Ectodermal cell (in vitro differentiated cells): ENCODE results near the gene RTL5.

Experiments used
- H3K27ac ChIP-seq: 2 replicates; pipeline ENCODE4 v1.7.0; 2013; ENCODE audit warnings: mild to moderate bottlenecking, low read depth, low read length; ENCODE audit not compliant: insufficient read depth, poor library complexity, severe bottlenecking
- H3K27me3 ChIP-seq: 2 replicates; pipeline ENCODE4 v1.7.0; 2013; ENCODE audit warnings: mild to moderate bottlenecking, low read length; ENCODE audit not compliant: insufficient read depth, control insufficient read depth, poor library complexity, severe bottlenecking
- H3K36me3 ChIP-seq: one replicate; pipeline ENCODE4 v1.7.0; 2013; ENCODE audit warnings: low read length; ENCODE audit not compliant: control insufficient read depth, insufficient read depth
- H3K4me1 ChIP-seq: one replicate; pipeline ENCODE4 v1.7.0; 2013; ENCODE audit warnings: low read length; ENCODE audit not compliant: control insufficient read depth, insufficient read depth
- H3K4me3 ChIP-seq: 2 replicates; pipeline ENCODE4 v1.7.0; 2013; ENCODE audit warnings: low read depth, low read length, control low read depth; ENCODE audit not compliant: insufficient read depth
- H3K9me3 ChIP-seq: 2 replicates; pipeline ENCODE4 v1.7.0; 2013; ENCODE audit warnings: mild to moderate bottlenecking, low read length, moderate library complexity; ENCODE audit not compliant: control insufficient read depth
- WGBS, 2 experiments: methylation state at CpG; one replicate each; pipeline ENCODE4 v1.1.7; 2013; ENCODE audit warnings: missing lambda C conversion rate in 2 of 2; 5-methylcytosine and 5-hydroxymethylcytosine counted together

Gene RTL5

DNA sequence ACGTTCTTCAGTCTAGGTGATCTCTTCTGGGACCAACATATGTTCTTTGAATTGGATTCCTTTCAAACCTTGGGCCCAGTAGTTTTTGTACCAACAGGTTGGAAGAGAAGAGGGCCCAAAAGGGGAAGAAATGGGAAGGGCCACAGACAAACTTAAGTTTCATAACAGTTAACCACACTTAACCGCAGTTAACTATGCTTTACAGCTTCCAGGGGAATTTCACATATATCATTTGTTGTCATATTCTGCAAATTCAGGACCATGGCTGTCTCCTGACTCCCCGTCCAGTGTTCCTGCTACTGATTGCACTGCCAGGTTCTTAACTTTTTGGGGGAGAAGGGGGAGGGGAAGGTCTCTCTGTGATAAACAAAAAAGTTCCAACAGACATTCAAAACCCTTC is 34.6 kb downstream of the RTL5 start:
- 94 to 100% methylated on average over 2 of the region's 3 CpGs for WGBS, 2 experiments
- no peaks in the 10 kb centered on the region for H3K27me3 ChIP-seq

DNA sequence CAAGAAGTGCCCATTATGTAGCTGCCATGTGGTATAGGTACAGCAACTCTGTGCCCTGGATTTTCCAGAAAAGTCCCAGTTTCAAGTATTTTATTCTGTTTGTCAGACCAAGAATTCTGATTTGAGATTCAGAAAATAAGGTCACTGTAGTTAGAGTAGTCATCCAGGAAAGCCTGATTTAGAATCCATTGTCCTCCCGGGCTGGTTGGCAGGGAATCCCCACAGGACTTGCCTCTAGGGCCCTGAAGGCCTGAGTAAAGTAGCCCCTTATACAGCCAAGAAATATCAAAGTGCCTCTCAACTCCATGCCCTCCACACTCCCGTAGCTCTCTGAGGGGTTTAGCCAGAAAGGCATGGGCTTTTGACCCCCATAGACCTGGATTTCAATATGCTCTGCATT is 36.3 kb downstream of the RTL5 start:
- Histone ChIP-seq H3K27me3 (no peaks in the 10 kb centered on the region), H3K36me3 (no peaks in the 10 kb centered on the region), H3K27ac (no peak overlapping the region), H3K9me3 (no peaks in the 10 kb centered on the region), H3K4me1 (no peaks in the 10 kb centered on the region), H3K4me3 (no peak overlapping the region)
- 68 to 72% methylated on average over 2 of the region's 2 CpGs for WGBS, 2 experiments

More for the DNA sequence above, 34.6 kb downstream of the RTL5 start:
- no peaks in the 10 kb centered on the region for H3K9me3 ChIP-seq
- H3K4me1 ChIP-seq: peaks cover 10% of the 10 kb centered on the region
- H3K36me3 ChIP-seq: no peaks in the 10 kb centered on the region
- no peak overlapping the region for H3K4me3 ChIP-seq
- H3K27ac ChIP-seq: no peak overlapping the region

DNA sequence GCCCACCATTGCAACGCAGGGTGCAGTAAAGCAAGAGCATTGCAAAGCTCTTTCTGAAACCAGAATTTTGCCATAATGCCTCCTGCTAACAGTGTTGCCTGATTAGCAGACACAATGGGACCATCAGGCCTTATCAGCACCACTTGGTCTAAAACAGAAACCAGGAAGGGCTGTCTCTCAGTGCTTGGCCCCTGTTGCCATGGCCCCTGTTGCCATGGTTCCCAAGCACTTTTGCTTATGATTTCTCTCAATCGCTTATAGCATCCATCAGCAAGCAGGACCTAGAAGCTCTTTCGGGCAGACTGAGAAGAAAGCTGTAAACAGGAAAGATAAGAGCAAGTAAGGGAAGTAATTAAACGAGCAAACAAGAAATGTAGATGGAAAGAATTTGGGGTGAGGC is 36.8 kb downstream of the RTL5 start:
- Histone ChIP-seq H3K27ac (no peak overlapping the region), H3K9me3 (no peaks in the 10 kb centered on the region), H3K4me1 (no peaks in the 10 kb centered on the region), H3K4me3 (no peak overlapping the region), H3K36me3 (no peaks in the 10 kb centered on the region), H3K27me3 (no peaks in the 10 kb centered on the region)
- 89% methylated on average over 4 of the region's 4 CpGs for WGBS, 2 experiments

DNA sequence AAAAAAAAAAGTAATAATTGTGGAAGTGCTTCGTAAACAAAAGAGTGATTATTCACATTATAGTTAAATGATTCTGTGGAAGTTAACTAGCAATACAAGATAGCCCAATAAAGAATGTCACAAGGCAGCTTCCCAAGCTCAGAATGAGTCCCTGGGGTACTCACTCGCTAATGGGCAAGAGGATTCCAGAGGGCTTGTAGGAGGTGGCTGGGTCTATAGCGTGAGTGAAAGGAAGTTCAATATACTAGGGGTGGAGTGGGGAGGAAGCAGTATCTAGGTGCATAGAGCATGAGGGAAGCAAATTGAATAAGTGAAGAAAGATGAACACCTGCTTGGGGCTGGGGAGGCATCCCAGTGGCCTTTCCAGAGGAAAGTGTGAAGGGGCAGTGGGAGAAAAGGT is 42.5 kb downstream of the RTL5 start:
- H3K27me3 ChIP-seq: no peaks in the 10 kb centered on the region
- no peak overlapping the region for H3K27ac ChIP-seq
- no peak overlapping the region for H3K4me3 ChIP-seq
- H3K9me3 ChIP-seq: no peaks in the 10 kb centered on the region
- 91 to 92% methylated on average over 2 of the region's 3 CpGs for WGBS, 2 experiments
- H3K36me3 ChIP-seq: no peaks in the 10 kb centered on the region
- no peaks in the 10 kb centered on the region for H3K4me1 ChIP-seq

DNA sequence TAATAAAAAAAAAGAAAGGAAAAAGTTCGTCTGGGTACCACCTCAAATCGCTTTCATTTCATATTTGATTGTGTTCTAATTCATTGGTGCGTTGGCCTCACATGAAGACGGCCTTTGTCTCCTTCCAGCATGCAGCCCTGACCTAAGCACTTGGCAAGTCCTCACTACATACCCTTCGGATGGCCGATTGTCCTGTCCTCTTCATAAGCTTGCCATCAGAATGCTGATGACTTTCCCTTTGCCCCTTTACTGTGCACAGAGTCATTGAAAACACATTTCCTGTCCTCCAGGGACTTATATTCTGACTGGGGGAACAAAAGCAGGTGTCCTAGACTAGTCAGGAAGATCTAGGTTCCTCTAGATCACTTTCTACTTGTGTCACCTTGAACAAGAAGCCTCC is 43.0 kb downstream of the RTL5 start:
- Histone ChIP-seq H3K36me3 (no peaks in the 10 kb centered on the region), H3K4me1 (no peaks in the 10 kb centered on the region), H3K27me3 (no peaks in the 10 kb centered on the region), H3K4me3 (no peak overlapping the region), H3K27ac (no peak overlapping the region), H3K9me3 (no peaks in the 10 kb centered on the region)
- WGBS, 2 experiments: 95 to 97% methylated on average over 5 to 6 of the region's 6 CpGs

DNA sequence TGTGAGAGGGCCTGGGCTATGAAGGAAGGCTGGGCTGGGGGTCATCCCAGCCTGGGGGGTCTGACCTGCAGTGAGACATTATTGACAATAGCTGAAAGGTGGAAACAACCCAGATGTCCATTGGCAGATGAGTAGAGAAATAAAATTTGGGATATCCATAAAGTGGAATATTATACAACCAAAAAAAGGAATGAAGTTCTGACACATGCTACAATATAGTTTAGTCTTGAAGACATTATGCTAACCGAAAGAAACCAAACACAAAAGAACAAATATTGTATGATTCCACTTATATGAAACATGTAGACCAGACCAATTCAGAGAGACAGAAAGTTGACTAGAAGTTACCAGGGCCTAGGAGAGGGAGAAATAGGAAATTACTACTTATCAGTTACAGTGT is 44.7 kb downstream of the RTL5 start:
- Histone ChIP-seq H3K9me3 (no peaks in the 10 kb centered on the region), H3K4me3 (no peak overlapping the region), H3K27ac (no peak overlapping the region), H3K27me3 (no peaks in the 10 kb centered on the region), H3K4me1 (no peaks in the 10 kb centered on the region), H3K36me3 (no peaks in the 10 kb centered on the region)
- WGBS, 2 experiments: no CpG with 5 or more reads among the region's 1 CpG

DNA sequence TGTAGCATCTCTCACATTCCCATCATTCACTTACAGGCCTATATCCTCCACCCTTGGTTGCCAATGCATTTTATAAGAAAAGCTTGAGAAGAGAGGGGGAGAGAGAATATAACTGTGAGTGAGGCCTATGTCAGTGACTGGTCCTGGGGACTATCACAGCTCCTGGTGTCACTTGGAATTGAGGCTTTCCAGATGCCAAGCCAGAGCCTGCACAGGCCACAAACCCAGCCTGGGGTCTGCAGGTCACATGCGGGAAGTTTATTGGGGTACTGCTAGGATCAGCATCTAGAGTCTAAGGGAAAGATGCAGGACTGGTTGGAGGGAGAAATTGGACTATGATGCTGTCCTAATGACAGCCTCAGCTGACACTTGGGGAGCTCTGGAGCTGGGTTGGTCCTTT is 47.6 kb downstream of the RTL5 start:
- no peak overlapping the region for H3K4me3 ChIP-seq
- no peaks in the 10 kb centered on the region for H3K4me1 ChIP-seq
- no peaks in the 10 kb centered on the region for H3K36me3 ChIP-seq
- H3K27ac ChIP-seq: no peak overlapping the region
- 100% methylated on average over 1 of the region's 1 CpG for WGBS, 2 experiments
- H3K9me3 ChIP-seq: no peaks in the 10 kb centered on the region
- H3K27me3 ChIP-seq: no peaks in the 10 kb centered on the region

DNA sequence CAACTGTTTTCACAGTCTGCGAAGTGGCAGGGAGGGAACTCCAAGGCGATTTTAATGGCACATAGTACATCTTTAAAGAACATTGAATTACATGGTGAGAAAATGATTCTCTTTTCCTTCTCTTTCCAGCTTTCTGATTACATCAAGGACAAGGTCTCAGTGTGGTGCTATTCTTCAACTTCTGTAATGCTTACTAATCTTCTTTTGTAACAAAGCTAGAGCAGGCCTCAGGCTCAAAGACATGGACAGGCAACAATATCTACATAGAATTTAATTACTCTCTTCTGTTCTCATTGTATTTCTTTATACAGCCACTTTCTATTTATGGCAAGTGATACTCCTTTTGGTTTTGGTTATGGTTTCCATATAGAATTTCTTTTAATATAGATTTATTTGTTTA is 48.4 kb downstream of the RTL5 start:
- Histone ChIP-seq H3K27ac (no peak overlapping the region), H3K36me3 (no peaks in the 10 kb centered on the region)
- WGBS, 2 experiments: 93 to 94% methylated on average over 2 of the region's 2 CpGs

DNA sequence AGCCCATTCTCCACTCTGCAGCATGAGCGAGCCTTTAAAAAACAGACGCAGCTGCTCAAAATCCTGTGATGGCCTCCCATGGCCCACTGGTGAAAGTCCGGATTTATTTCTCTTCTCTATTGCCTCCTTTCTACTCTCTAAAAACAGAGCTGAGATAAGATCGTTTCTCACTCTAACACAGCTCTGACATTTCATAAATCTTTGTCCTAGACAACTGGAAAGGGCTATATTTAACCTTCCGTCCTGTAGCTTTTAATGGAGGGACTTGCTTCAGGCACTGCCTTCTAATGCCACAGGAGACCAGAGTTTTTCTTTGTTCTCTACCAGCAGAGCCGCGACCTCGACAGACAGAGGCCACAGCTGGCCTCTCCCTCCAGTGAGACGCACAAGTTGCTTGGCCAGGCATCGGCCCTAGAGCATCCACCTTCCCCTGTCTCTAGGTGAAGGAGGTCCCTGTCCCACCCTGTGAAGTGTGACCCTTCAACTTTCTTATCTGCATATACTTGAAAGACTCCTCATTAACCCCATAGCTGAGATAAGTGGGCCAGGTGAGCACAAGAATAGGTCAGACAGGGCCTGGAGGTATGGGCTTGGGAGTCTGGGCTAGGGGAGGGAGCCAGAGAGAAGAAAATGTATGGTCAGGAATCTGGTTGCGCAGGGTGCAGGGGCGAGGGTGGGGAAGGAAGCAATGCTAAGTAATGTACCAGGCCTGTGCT is 50.0 kb downstream of the RTL5 start:
- Histone ChIP-seq H3K9me3 (no peaks in the 10 kb centered on the region), H3K4me1 (no peaks in the 10 kb centered on the region), H3K27me3 (no peaks in the 10 kb centered on the region), H3K27ac (no peak overlapping the region), H3K4me3 (no peak overlapping the region), H3K36me3 (no peaks in the 10 kb centered on the region)
- WGBS, 2 experiments: 82% methylated on average over 12 of the region's 12 CpGs

More for the DNA sequence above, 48.4 kb downstream of the RTL5 start:
- Histone ChIP-seq H3K9me3 (no peaks in the 10 kb centered on the region), H3K4me1 (no peaks in the 10 kb centered on the region), H3K27me3 (no peaks in the 10 kb centered on the region), H3K4me3 (no peak overlapping the region)

DNA sequence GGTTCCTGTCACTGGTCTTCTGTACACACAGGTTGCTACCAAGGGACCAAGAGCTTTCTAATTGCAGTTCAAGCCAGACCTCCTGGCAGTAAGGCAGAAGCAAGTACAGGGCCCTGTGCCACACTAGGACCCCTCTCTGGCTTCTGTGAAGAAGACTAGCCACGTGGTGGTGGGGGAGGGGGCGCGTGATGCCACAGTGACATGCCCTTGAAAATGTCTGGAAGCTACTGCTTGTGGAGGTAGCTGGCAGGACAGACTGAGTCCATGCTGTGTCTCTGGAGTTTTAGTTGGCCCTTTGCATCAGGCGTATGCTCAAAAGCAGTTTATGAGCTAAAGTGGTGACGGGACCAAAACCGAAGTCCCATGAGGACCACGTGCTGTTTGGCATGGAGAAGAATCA is 50.9 kb downstream of the RTL5 start:
- no peaks in the 10 kb centered on the region for H3K4me1 ChIP-seq
- no peak overlapping the region for H3K27ac ChIP-seq
- no peaks in the 10 kb centered on the region for H3K9me3 ChIP-seq
- 92 to 95% methylated on average over 7 of the region's 7 CpGs for WGBS, 2 experiments
- H3K4me3 ChIP-seq: no peak overlapping the region
- no peaks in the 10 kb centered on the region for H3K36me3 ChIP-seq
- no peaks in the 10 kb centered on the region for H3K27me3 ChIP-seq

DNA sequence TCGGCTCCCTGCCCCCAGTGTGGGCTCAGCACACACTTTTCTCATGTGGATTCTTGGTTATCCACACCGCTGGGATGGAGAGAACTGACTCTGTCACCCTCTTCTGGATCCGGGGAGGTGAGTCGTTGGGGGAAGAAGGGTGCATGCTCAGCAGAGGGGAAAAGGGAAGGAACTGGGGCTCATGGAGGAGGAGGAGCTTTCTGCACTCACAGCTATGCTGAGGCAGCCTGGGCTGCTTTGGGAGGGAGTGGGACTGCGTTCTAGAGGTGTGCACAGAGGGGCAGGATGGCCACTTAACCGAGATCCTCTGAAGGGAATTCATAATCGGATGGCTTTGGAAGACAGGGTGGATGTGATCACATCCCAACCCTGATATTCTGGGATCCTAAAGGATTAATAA is 51.6 kb downstream of the RTL5 start:
- Histone ChIP-seq H3K27ac (no peak overlapping the region), H3K4me1 (no peaks in the 10 kb centered on the region), H3K4me3 (no peak overlapping the region), H3K27me3 (no peaks in the 10 kb centered on the region), H3K9me3 (no peaks in the 10 kb centered on the region), H3K36me3 (no peaks in the 10 kb centered on the region)
- 89 to 91% methylated on average over 7 of the region's 7 CpGs for WGBS, 2 experiments
